ENCODE measurements around the gene TRIM27.

GRCh38 chr6:28871335-28872156, 52.2 kb downstream of the TRIM27 start:
- TF ChIP-seq CTCF (IDR thresholded peaks at IDR 0.05) (no peak), EP300 (IDR thresholded peaks at IDR 0.05) (no peak), POLR2AphosphoS5 (IDR thresholded peaks at IDR 0.05) (no peak), POLR2A (IDR thresholded peaks at IDR 0.05) (no peak)
